Measurements from ENCODE around the gene MYH11.

- TF ChIP-seq EZH2phosphoT487 (IDR thresholded peaks at IDR 0.05), result no peak
- no peak for TF ChIP-seq CTCF (IDR thresholded peaks at IDR 0.05)
- no peak for TF ChIP-seq EZH2 (IDR thresholded peaks at IDR 0.05)
These were observed 141.6 kb downstream of the MYH11 start for GRCh38 chr16:15715221-15715620.

All from neural progenitor cell (in vitro differentiated cells).